CD4-positive, alpha-beta T cell treated with Interleukin-6 at 100 ng/mL for 8 hours (primary cell): Measurements from ENCODE around the gene GOLPH3.

Experiments used
- DNase-seq: peaks from one replicate; pipeline ENCODE4 v3.0.0-alpha.2; 2020; ENCODE audit warnings: mixed read lengths, low spot score

GOLPH3 gene

GRCh38 chr5:32170303-32171151 is 3.6 kb downstream of the GOLPH3 start:
- DNase-seq = no peak

DNA sequence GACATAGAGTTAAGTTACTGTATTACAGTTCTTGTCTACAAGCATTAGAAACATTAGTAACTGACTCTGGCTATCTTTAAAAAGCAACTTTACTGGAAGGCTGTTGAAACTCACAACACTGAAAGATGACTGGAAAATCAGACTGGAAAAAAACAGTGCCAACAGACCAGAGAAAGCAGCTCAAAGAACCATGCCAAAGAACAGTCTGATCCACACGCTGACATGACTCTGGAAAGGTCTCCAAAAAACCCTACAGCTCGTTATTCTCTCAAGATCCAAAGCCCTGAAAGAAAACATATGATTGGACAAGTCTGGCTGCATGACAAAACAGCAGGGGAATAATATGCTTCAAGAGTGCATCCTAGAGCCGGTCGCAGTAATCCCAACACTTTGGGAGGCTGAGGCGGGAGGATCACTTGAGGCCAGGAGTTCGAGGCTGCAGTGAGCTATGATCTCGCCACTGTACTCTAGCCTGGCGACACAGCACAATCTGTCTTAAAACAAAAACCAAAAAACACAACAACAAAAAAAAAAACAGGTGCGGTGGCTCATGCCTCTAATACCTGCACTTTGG is 5.6 kb downstream of the GOLPH3 start:
- no peak for DNase-seq

DNA sequence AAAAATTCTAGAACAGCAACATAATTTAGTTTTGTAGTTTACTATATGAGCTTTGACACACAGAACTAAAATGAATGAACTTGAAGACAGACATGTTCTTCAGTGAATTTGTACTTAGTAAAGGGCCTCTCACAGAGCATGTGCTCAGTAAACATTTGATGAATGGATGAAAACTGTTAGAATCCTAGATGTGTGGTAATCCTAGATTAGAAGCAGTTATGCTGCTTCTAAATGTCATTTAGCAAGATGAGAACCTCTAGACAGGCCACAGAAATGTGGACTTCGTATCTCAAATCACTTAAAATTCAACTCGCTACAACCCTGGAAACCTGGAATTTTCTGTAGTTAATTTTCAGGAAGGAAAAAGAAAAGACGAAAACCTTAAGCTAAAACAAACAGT is 8.5 kb downstream of the GOLPH3 start:
- no peak for DNase-seq

GRCh38 chr5:32163785-32164184 is 10.3 kb downstream of the GOLPH3 start:
- DNase-seq = no peak

DNA sequence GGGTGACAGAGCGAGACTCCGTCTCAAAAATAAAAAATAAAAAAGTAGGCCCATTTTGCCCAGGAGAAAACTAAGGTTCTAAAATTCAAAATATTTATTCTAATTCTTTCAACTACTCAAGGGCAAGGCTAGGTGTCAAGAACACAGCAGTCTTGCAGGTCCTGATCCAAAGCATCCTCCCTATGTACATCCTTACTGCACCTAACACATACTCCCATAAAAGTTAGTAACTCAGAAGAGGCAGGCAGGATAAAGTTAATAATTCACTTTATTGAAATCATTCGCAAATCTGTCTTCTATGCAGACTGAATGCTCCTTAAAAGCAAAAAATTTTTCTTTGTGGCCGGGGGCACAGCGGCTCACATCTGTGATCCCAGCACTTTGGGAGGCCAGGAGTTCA is 11.1 kb downstream of the GOLPH3 start:
- no peak for DNase-seq

DNA sequence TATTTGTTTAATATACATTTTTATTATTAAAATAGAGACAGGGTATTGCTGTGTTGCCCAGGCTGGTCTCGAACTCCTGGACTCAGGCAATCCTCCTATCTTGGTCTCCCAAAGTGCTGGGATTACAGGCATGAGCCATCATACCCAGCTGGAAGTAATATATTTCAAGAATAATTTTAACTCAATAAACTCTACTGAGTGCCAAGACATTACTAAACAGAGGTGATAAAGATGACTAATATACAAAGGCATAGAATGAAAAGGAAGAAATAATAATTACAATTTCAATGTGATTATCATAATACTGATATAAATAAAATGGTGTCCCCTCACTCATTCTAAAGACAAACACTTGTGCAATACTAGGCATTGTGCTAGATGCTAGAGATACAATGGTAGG is 13.9 kb downstream of the GOLPH3 start:
- no peak for DNase-seq

DNA sequence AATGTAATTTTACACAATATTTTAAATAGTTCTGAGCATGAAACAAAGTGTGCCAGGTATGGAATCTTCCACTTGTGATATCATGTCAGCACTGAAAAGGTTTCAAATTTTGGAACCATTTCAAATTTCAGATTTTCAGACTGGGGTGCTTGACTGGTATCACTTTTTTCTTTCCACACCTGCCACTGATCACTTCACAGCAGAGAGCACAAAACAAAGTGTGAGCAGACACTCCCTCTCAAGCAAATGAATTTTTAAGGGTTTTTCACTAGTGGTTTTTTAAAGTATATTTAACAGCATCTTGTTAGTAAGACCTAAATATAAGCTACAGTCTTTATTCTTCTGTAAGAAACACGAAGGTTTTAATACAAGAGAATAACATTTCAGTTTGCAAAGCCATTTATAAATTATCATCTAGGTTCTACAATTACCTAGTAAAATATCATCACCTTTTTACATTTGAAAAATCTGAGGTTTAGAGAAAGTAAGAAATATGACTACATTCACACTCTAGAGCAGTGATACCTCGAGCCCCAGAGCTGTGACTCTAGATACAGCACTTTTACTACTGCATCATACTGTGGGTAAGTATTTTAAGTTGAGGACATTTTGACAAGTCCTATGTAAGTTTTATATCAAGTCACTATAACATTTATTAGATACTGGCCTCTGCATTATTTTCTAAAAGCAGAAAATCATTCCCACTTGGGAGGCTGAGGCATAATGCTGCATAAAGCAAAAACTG is 14.6 kb downstream of the GOLPH3 start:
- DNase-seq = no peak

GRCh38 chr5:32158679-32158975 is 15.5 kb downstream of the GOLPH3 start:
- no peak for DNase-seq

DNA sequence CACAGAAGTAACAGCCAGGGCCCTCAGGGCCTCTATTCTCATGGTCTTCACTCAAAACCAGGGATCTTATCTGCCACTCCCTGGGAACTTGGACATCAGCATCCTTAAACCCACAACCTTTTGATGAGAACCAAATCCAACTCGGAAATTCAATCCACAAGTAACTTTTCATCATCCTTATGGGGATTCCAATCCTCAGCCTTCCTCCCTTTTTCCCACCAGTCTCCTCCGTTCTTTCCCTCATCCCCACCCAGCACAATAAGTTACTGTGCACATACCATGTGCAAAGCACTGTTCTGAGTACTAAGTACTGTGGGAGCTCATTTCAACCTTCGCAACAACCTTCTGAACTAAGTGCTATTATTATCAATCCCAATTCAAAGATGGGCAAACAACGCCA is 17.0 kb downstream of the GOLPH3 start:
- DNase-seq = no peak

DNA sequence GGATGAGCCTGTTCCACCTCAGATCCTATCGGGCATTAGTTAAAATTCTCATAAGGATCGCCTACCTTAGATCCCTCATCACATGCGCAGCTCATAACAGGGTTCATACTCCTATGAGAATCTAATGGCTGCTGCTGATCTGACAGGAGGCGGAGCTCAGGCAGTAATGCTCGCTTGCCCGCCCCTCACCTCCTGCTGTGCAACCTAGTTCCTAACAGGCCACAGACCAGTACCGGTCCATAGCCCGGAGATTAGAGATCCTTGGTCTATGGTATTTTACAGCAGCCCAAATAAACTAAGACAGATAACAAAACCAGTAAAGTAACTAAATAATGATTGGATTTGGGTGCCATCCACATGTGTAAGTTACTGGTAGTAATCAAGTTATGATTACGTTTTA is 17.5 kb downstream of the GOLPH3 start:
- DNase-seq = no peak

- DNase-seq = no peak
Measured at GRCh38 chr5:32155211-32155610, 18.9 kb downstream of the GOLPH3 start.

- DNase-seq = no peak
Measured at GRCh38 chr5:32153723-32154122, 20.4 kb downstream of the GOLPH3 start.

DNA sequence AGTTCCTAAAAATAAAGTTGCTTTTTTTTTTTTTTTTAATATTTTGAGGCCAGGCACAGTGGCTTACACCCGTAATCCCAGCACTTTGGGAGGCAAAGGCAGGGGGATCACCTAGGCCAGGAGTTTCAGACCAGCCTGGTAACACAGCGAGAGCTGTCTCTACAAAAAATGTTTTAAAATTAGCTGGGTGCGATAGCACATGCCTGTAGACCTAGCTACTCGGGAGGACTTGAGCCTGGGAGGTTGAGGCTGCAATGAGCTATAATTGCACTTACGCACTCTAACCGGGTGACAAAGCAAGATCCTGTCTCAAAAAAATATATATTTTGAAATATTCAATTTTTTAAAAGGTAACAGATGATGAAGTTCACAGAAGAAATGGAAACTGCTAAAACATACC is 22.9 kb downstream of the GOLPH3 start:
- DNase-seq = no peak

GRCh38 chr5:32150366-32150765 is 23.8 kb downstream of the GOLPH3 start:
- no peak for DNase-seq

GRCh38 chr5:32147959-32148358 is 26.2 kb downstream of the GOLPH3 start:
- no peak for DNase-seq

GRCh38 chr5:32147236-32147635 is 26.9 kb downstream of the GOLPH3 start:
- DNase-seq = no peak

GRCh38 chr5:32145378-32145777 is 28.7 kb downstream of the GOLPH3 start:
- DNase-seq = no peak

DNA sequence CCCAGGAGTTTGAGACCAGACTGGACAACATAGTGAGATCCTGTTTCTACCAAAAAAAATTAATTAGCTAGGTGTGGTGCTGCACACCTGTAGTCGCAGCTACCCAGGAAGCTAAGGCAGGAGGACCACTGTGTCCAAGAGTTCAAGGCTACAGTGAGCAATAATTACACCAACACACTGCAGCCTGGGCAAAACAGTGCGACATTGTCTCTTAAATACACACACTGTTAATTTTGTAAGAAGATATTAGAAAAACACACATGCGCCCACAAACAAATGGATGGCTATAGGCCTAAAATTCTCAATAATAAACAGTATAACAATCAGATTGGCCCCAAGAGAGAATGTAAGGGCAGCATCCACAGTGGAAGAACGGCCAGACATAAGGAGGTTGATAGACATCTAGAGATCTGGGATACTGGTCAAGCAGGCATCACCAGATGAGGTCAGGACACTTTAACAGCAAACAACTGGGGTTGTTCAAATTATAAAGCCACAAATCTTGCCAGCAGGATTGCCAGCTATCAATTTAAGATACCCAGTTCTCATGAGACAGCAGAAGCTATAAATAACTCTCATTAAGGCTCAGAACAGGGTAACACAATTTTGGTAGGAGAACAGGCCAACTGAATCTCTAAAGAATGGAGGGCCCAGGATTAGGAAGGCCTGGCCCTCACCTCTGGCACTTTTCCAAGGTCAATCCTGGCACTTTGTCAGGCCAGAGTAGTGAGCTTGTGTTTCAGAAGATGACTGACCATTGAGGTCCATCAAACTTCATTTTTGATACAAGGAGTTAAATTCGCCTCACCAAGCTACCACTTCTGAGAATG is 29.5 kb downstream of the GOLPH3 start:
- DNase-seq = no peak

DNA sequence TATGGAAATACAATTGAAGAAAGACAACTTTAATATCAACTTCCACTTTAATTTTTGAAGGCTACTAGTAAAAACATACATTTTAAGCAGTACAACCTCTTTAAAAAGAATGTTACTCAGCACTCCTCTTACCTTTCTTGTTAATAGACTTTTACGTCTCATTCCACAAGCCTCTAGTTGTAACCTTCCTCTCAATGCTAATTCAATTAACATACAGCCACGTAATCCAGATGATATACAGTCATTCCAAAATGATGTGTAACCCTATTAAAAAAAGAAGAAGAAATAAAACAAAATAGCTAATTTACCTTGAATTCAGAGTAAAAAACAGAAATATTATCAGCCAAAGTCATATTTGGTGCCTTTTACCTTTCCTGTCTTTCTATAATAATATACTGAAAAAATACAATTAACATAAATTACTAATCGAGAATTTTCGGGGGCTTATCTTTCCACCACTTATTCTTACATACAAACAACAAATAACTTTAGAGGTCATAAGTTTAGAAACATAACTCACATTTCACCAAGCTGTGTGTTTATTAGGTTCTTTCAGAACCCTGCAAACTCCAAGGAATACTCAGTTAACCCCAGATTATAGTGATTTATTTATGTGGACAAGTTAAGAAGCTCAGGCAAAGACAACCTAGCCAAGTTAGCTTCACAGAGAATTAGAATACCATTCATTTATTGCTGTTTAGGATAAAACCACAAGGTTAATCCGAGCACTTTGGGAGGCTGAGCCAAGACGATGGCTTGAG is 30.3 kb downstream of the GOLPH3 start:
- no peak for DNase-seq

- no peak for DNase-seq
Measured at GRCh38 chr5:32138839-32139493, 35.2 kb downstream of the GOLPH3 start.

DNA sequence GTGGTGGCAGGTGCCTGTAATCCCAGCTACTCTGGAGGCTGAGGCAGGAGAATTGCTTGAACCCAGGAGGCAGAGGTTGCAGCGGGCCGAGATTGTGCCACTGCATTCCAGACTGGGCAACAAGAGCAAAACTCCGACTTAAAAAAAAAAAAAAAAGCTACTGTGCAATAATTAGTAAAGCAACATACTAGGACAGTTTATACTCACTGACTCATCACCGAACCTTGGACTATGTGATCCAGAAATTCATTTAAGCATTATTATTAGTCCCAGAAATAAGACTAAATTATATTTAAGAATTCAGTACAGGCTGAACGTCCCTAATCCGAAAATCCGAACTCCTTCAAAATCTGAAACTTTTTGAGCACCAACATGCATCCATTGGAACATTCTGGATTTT is 37.8 kb downstream of the GOLPH3 start:
- no peak for DNase-seq
